Measurements from ENCODE around the gene GNAQ. TPM values are rescaled to one million over a fixed set of nuclear protein-coding genes. Genes with fewer than 3 reads are reported as not detected.

GNAQ gene
- total and polyA plus RNA-seq, 10 donors: 4.4 to 52.3 (median 31.2) TPM

Other genes with a start within 250 kb of the GNAQ start
- 10 to 100 TPM; 15.4 to 20.1 (median 17.0) TPM for gene CEP78, start 204.3 kb upstream of the GNAQ start, total RNA-seq
- gene CEP78, start 204.3 kb upstream of the GNAQ start, polyA plus RNA-seq: 1 to 10 TPM; 7.1 to 8.0 (median 7.9) TPM